ES-I3 (cell line): Measurements from ENCODE around the gene FOXL2NB.

Source experiments
- H3K36me3 ChIP-seq: 2 replicates; pipeline ENCODE4 v1.6.1; 2013; ENCODE audit warnings: mild to moderate bottlenecking, low read length, control low read depth, moderate library complexity; ENCODE audit not compliant: insufficient read depth
- H3K4me1 ChIP-seq: 2 replicates; pipeline ENCODE4 v1.6.1; 2013; ENCODE audit warnings: mild to moderate bottlenecking, control low read depth, low read length; ENCODE audit not compliant: insufficient read depth
- H3K9ac ChIP-seq: 2 replicates; pipeline ENCODE4 v1.6.1; 2013; ENCODE audit warnings: low read depth, mild to moderate bottlenecking, low read length, moderate library complexity
- H3K9me3 ChIP-seq: 2 replicates; pipeline ENCODE4 v1.6.1; 2013; ENCODE audit warnings: mild to moderate bottlenecking, low read length, moderate library complexity; ENCODE audit not compliant: control insufficient read depth, insufficient read depth

The FOXL2NB gene

DNA sequence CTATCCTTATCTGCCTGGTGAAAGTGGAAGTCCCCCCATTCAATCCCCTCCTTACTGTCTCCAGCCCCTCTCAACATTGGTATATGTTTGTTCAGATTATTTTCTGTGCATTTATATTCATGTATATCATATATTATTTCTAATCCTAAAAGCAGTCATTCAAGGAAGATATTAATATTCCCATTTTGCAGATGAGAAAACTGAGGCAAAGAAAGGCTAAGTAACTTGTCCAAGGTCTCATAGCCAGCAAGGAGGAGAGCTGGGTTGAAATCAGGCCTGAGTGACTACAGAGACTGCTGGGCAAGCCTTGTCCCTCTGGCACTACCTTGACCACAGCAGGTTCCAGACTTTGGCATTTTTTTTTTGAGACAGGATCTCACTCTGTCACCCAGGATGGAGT, 29.0 kb downstream of the FOXL2NB start:
- no peaks in the 10 kb centered on the region for H3K4me1 ChIP-seq
- H3K36me3 ChIP-seq: no peaks in the 10 kb centered on the region
- no peaks in the 10 kb centered on the region for H3K9me3 ChIP-seq
- H3K9ac ChIP-seq: no peak overlapping the region

DNA sequence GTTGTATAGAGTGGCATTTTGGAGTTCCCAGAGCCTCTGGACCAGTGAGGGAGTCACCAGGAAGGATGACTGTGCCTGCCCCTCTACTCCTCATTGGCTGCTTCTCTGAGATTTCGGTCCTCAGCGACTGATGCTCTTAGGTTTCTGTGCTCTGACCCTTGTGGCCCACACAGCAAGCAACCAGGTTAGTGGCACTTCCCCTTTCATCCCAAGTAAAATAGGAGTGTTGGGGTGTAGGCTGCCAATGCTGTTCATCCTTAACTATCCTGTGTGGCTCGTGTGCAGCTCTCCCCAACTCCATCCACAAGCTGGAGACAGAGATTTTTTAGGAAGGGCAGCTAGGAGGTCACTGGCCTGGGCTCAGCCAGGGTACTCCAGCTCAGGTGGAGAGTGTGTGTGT, 37.8 kb downstream of the FOXL2NB start:
- H3K36me3 ChIP-seq: no peaks in the 10 kb centered on the region
- no peak overlapping the region for H3K9ac ChIP-seq

DNA sequence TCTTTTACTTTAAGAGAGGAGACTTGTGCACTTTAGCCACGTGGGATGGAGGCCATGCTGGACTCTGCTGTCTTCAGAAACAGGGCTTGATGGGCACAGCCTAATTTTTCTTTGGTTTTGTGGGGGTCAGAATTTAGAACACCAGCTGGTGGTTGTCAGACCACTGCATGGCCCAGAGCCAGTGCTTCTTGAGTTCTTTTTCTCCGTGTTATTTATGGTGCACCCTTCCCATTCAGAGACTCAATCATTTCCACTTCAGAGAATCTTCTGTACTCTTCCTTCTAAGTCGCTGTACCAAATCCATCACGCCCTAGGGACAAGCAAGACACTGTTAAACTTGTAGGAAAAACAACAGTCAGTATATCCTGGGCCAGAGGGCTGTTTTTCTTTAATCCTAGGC, 38.9 kb downstream of the FOXL2NB start:
- Histone ChIP-seq H3K36me3 (no peaks in the 10 kb centered on the region), H3K9ac (no peak overlapping the region), H3K9me3 (no peaks in the 10 kb centered on the region), H3K4me1 (no peaks in the 10 kb centered on the region)

More for the DNA sequence above, 37.8 kb downstream of the FOXL2NB start:
- Histone ChIP-seq H3K4me1 (no peaks in the 10 kb centered on the region), H3K9me3 (no peaks in the 10 kb centered on the region)

DNA sequence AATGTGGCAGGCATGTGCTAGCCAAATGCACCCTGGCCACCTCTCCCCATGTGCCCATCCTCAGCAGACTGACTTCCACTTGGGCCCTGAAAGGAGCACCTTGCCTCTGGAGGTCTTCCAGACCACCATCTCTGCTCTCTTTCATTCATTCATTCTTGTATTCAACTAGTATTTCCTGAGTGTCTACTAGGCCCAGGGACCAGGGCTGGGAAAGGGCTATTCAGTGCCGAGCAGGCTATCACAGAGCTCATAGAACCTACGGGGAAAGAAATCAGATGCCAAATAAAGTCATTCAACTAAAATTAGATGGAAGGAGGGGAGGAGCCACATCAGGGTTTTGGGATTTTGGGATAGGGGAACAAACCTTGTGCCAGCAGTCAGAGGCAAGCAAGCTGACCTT, 40.2 kb downstream of the FOXL2NB start:
- Histone ChIP-seq H3K4me1 (no peaks in the 10 kb centered on the region), H3K9ac (no peak overlapping the region), H3K36me3 (no peaks in the 10 kb centered on the region)

GRCh38 chr3:138995706-138996105, 48.7 kb downstream of the FOXL2NB start:
- no peaks in the 10 kb centered on the region for H3K4me1 ChIP-seq
- H3K9me3 ChIP-seq: no peaks in the 10 kb centered on the region
- H3K9ac ChIP-seq: no peak overlapping the region
- no peaks in the 10 kb centered on the region for H3K36me3 ChIP-seq

More for the DNA sequence above, 40.2 kb downstream of the FOXL2NB start:
- H3K9me3 ChIP-seq: no peaks in the 10 kb centered on the region
